ENCODE measurements around the gene CRTC3. TPM values are rescaled to one million over a fixed set of nuclear protein-coding genes. Genes with fewer than 3 reads are reported as not detected.

Gene CRTC3
- total RNA-seq, 4 donors from 2014 or later, result 19.8 to 33.1 (median 25.9) TPM

DNA sequence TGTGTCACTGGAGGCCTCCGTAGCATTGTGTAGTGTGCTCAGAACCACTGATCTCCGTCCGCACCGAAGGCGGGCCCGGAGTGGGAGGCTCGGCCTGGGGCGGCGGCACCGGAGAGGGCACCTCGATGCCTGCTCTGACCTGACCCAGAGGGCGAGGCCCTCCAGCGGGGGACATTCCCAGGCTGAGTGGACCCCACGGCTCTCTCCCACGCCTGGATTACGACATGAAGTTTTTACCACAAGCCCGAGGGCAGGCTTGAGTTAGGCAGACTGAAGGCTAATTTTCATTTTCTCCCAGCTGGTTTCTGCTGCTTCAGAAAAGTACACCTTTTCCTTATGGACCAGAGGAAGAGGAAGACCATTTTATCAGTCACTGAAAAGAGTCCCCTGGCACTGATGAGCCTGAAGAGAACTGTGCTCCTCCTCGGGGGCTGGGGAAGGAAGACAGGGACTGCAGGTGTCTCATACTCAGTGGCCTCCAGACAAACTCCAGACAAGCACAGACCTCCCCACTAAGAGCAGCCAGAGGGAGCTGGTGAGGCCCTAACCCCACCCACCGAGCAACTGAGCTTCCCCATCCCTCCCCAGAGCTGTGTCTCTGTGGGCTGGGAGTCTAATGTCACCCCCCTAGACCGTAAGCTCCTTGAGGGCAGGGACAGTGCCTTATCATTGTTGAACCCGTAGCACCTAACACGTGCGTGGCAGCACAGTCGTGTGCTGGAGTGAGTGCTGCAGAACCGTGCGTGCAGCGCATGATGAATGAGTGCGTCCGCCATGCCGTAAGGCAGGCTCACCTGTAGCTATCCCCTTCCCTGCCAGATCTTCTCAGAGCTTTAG lies 113.0 kb downstream of the CRTC3 start:
- H3K4me1 ChIP-seq, result peaks cover 0 to 2% (median under 1%) of the 10 kb centered on the region in 4 donors
- no peak for DNase-seq
- H3K4me3 ChIP-seq, result no peak overlapping the region
- peaks cover 0 to 55% (median 0%) of the 10 kb centered on the region in 3 donors for H3K36me3 ChIP-seq
- H3K9me3 ChIP-seq, result no peaks in the 10 kb centered on the region
- H3K27me3 ChIP-seq, result no peaks in the 10 kb centered on the region
- TF ChIP-seq POLR2A (IDR thresholded peaks at IDR 0.05), result no peak
- TF ChIP-seq CTCF (IDR thresholded peaks at IDR 0.05), result no peak
- no peak overlapping the region for H3K27ac ChIP-seq

- Histone ChIP-seq H3K36me3 (peaks cover 0 to 54% (median 0%) of the 10 kb centered on the region in 3 donors), H3K4me3 (no peak overlapping the region), H3K27me3 (no peaks in the 10 kb centered on the region), H3K9me3 (no peaks in the 10 kb centered on the region), H3K4me1 (peaks cover 0 to 8% (median 5%) of the 10 kb centered on the region in 4 donors), H3K27ac (no peak overlapping the region)
- TF ChIP-seq POLR2A (IDR thresholded peaks at IDR 0.05) (no peak), CTCF (IDR thresholded peaks at IDR 0.05) (no peak)
- no peak for DNase-seq
Measured at GRCh38 chr15:90643301-90643632, 113.5 kb downstream of the CRTC3 start.

DNA sequence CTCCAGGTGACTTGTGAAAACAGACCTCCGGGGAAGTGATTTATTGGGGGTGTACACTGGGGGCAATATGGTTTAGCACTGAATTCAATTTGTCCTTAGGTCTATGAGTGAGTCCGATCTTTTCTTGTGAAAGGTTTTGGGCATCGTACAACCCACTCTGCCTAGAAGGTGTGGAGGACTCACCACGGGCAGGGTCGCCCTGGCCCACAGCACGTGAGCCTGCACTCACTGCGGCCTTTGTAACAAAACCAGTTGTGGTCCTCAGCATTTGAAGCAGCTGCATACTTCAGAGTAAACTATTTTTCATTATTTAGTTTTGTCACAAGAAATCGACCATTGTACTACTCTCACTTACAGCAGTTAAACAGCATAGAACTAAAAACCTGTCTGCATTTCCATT lies 114.8 kb downstream of the CRTC3 start:
- Histone ChIP-seq H3K36me3 (peaks cover 0 to 43% (median 0%) of the 10 kb centered on the region in 3 donors), H3K9me3 (no peaks in the 10 kb centered on the region), H3K4me1 (peaks cover 0 to 21% (median 6%) of the 10 kb centered on the region in 4 donors), H3K27ac (no peak overlapping the region), H3K4me3 (no peak overlapping the region), H3K27me3 (no peaks in the 10 kb centered on the region)
- DNase-seq, result no peak
- TF ChIP-seq POLR2A (IDR thresholded peaks at IDR 0.05) (no peak), CTCF (IDR thresholded peaks at IDR 0.05) (no peak)

DNA sequence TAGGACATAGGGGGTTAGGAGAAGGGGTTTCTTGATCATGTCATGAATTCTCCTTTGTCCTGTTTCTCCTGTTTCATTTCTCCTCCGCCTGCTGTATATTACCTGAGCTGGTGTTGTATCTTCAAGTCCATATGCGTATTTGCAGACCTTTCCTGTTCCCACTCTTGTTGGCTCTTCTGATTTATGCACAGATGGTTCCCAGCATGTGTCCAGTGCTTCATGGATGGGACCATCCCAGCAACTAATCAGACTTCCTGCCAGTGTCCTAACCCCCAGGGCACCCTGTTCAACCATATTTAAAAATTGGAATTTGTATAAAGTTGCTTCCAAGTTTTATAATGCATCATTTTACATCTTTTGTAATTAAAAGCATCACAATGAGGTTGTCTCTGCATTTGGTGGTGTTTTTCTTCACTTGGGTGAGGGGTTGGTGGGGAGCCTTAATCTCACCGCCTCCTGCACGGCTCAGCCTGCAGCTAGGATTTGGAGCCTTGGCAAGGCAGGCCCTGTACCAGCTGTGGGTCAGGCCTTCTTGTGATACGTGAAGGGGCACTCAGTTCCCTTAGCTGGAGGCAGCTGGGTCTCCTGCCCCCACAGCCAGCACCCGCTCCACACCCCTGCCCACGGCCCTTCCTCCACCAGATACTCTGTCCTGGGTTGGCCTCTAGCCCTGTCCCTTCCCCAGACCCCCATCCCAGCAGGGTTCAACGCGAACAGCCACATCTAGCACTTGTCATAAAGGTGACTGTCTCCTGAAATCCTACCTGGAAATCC lies 115.4 kb downstream of the CRTC3 start:
- H3K27me3 ChIP-seq, result no peaks in the 10 kb centered on the region
- H3K27ac ChIP-seq, result peak overlapping the region in 1 of 4 donors; percentile 8
- H3K4me3 ChIP-seq, result no peak overlapping the region
- TF ChIP-seq POLR2A (IDR thresholded peaks at IDR 0.05) (no peak), CTCF (IDR thresholded peaks at IDR 0.05) (no peak)
- H3K9me3 ChIP-seq, result no peaks in the 10 kb centered on the region
- H3K36me3 ChIP-seq, result peaks cover 0 to 37% (median 0%) of the 10 kb centered on the region in 3 donors
- no peak for DNase-seq
- H3K4me1 ChIP-seq, result peaks cover 0 to 21% (median 6%) of the 10 kb centered on the region in 4 donors

GRCh38 chr15:90645873-90646575 lies 116.3 kb downstream of the CRTC3 start:
- peaks cover 0 to 21% (median 6%) of the 10 kb centered on the region in 4 donors for H3K4me1 ChIP-seq
- DNase-seq, result no peak
- no peaks in the 10 kb centered on the region for H3K27me3 ChIP-seq
- H3K27ac ChIP-seq, result peak overlapping the region in 1 of 4 donors; percentile 8
- TF ChIP-seq CTCF (IDR thresholded peaks at IDR 0.05), result no peak
- no peak for TF ChIP-seq POLR2A (IDR thresholded peaks at IDR 0.05)
- no peaks in the 10 kb centered on the region for H3K9me3 ChIP-seq
- H3K36me3 ChIP-seq, result peaks cover 0 to 28% (median 0%) of the 10 kb centered on the region in 3 donors
- no peak overlapping the region for H3K4me3 ChIP-seq

Measured in Peyer's patch (tissue), 4 donors.